Ectodermal cell (in vitro differentiated cells): ENCODE data around the gene SMAD9.

Experiments
- H3K27ac ChIP-seq: 2 replicates; pipeline ENCODE4 v1.7.0; 2013; ENCODE audit warnings: mild to moderate bottlenecking, low read depth, low read length; ENCODE audit not compliant: insufficient read depth, poor library complexity, severe bottlenecking
- H3K27me3 ChIP-seq: 2 replicates; pipeline ENCODE4 v1.7.0; 2013; ENCODE audit warnings: mild to moderate bottlenecking, low read length; ENCODE audit not compliant: insufficient read depth, control insufficient read depth, poor library complexity, severe bottlenecking
- H3K36me3 ChIP-seq: one replicate; pipeline ENCODE4 v1.7.0; 2013; ENCODE audit warnings: low read length; ENCODE audit not compliant: control insufficient read depth, insufficient read depth
- H3K4me1 ChIP-seq: one replicate; pipeline ENCODE4 v1.7.0; 2013; ENCODE audit warnings: low read length; ENCODE audit not compliant: control insufficient read depth, insufficient read depth
- H3K4me3 ChIP-seq: 2 replicates; pipeline ENCODE4 v1.7.0; 2013; ENCODE audit warnings: low read depth, low read length, control low read depth; ENCODE audit not compliant: insufficient read depth
- H3K9me3 ChIP-seq: 2 replicates; pipeline ENCODE4 v1.7.0; 2013; ENCODE audit warnings: mild to moderate bottlenecking, low read length, moderate library complexity; ENCODE audit not compliant: control insufficient read depth
- WGBS, 2 experiments: methylation state at CpG; one replicate each; pipeline ENCODE4 v1.1.7; 2013; ENCODE audit warnings: missing lambda C conversion rate in 2 of 2; 5-methylcytosine and 5-hydroxymethylcytosine counted together

The SMAD9 gene

DNA sequence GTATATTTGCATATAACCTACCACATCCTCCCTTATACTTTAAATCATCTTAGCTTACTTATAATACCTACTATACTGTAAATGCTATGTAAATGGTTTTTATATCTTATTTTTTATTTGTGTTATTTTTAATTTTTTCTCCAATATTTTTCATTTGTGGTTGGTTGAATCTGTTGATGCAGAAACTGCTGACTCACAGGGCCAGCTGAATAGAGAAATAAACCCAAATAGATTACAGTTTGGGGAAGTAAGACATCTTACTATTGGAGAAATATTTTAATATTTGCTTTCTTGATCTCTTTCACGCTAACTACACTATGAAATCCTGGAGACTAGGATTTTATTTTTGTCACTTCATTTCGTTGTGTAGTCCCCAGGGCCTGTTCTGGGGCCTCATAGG, 7.1 kb downstream of the SMAD9 start:
- Histone ChIP-seq H3K4me1 (no peaks in the 10 kb centered on the region), H3K9me3 (no peaks in the 10 kb centered on the region), H3K27ac (no peak overlapping the region), H3K27me3 (peaks cover 15% of the 10 kb centered on the region), H3K36me3 (no peaks in the 10 kb centered on the region), H3K4me3 (no peak overlapping the region)
- 93 to 100% methylated on average over 1 to 2 of the region's 2 CpGs for WGBS, 2 experiments

DNA sequence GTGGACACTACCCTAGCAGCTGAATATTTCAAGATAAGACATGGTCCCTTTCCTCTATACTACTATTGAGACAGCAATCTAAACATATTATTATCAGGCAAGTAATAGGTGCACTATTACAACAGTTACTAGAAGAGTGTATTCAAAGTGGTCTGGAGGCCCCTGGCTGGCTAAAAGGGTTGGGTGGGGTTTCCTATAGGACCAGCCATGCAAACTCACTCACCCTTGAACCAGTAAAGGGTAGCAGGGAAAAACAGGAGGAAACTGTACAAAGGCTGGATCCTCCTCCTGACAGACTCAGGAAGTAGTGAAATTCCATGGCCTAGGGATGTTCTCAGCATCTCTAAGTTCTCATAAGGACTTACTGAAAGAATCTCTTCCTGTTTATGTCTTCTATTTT, 7.7 kb downstream of the SMAD9 start:
- Histone ChIP-seq H3K27ac (no peak overlapping the region), H3K4me1 (no peaks in the 10 kb centered on the region), H3K36me3 (no peaks in the 10 kb centered on the region), H3K27me3 (peaks cover 9% of the 10 kb centered on the region), H3K9me3 (no peaks in the 10 kb centered on the region), H3K4me3 (no peak overlapping the region)

DNA sequence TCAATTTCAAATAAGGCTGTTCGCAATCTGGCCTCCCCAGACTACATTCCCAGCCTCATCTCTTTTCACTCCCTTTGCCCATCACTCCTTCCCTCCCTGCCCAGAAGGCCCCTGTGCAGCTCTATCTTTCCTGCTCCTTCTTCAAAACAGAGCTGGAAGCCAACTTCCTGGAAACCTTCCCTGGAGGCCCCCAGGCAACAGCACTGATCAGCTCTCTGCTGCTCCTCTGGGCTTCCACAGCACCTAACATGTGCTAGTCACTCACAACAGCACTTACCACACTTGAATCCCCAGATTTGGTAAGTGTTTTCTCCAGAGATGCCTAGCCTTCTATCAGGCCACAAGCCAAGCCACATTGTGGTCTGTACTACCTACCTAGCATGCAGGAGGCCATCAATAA, 9.5 kb downstream of the SMAD9 start:
- Histone ChIP-seq H3K27ac (no peak overlapping the region), H3K27me3 (no peaks in the 10 kb centered on the region), H3K4me1 (no peaks in the 10 kb centered on the region), H3K36me3 (no peaks in the 10 kb centered on the region), H3K4me3 (no peak overlapping the region), H3K9me3 (no peaks in the 10 kb centered on the region)
- WGBS, 2 experiments, result 96 to 98% methylated on average over 1 of the region's 1 CpG

DNA sequence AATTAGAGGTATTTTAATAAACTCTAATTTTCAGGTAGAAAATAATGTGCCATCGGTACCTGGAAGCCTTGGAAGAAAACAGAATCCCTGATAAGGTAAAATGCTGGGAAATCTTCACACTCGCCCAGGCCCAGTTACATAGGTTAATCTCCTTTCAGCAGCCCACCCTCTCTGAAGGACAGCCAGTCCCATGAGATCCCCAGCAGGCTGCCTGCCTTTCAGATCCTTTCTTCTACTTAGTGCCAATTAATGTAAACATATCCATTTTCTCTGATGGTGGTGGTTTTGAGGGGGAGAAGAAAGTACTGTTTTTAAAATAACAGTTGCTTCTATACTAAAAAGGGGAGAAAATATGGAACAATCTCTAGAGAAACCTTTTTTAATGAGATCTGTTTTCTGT, 12.2 kb downstream of the SMAD9 start:
- 72 to 78% methylated on average over 2 of the region's 2 CpGs for WGBS, 2 experiments
- no peak overlapping the region for H3K4me3 ChIP-seq
- no peak overlapping the region for H3K27ac ChIP-seq
- H3K27me3 ChIP-seq, result no peaks in the 10 kb centered on the region
- H3K9me3 ChIP-seq, result no peaks in the 10 kb centered on the region
- no peaks in the 10 kb centered on the region for H3K4me1 ChIP-seq
- H3K36me3 ChIP-seq, result no peaks in the 10 kb centered on the region

DNA sequence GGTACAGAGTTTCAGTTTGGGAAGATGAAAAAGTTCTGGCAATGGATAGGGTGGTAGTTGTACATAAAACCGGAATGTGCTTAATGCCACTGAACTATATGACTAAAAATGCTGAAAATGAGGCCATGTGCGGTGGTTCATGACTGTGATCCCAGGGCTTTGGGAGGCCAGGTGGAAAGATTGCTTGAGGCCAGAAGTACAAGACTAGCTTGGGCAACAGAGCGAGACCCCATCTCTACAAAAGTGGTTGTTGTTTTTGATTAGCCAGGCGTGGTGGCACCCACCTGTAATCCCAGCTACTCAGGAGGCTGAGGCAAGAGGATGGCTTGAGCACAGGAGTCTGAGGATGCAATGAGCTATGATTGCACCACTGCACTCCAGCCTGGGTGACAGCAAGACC, 12.8 kb downstream of the SMAD9 start:
- 88 to 95% methylated on average over 4 of the region's 4 CpGs for WGBS, 2 experiments
- Histone ChIP-seq H3K27me3 (no peaks in the 10 kb centered on the region), H3K4me1 (no peaks in the 10 kb centered on the region), H3K4me3 (no peak overlapping the region), H3K27ac (no peak overlapping the region), H3K36me3 (no peaks in the 10 kb centered on the region), H3K9me3 (no peaks in the 10 kb centered on the region)

DNA sequence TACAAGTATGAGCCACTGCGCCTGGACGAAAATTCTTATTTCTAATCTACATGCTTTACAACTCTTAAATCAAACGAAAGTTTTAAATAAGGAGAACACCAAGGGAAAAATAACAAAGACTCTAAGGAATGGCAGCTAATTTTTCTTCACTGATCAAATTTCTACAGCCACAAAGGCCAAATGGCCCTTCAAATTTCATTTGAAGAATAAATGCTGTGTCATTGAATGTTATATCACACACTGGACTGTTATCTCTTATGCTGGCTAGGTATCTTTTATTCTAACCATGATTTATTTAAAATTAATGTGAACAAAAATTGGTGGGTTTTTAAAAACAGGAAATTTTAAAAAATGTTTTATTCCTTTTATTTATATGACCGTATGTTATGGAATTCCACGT, 14.1 kb downstream of the SMAD9 start:
- H3K9me3 ChIP-seq, result no peaks in the 10 kb centered on the region
- H3K4me3 ChIP-seq, result no peak overlapping the region
- no peaks in the 10 kb centered on the region for H3K36me3 ChIP-seq
- 95 to 96% methylated on average over 3 to 4 of the region's 5 CpGs for WGBS, 2 experiments
- H3K27me3 ChIP-seq, result no peaks in the 10 kb centered on the region
- no peaks in the 10 kb centered on the region for H3K4me1 ChIP-seq
- no peak overlapping the region for H3K27ac ChIP-seq

DNA sequence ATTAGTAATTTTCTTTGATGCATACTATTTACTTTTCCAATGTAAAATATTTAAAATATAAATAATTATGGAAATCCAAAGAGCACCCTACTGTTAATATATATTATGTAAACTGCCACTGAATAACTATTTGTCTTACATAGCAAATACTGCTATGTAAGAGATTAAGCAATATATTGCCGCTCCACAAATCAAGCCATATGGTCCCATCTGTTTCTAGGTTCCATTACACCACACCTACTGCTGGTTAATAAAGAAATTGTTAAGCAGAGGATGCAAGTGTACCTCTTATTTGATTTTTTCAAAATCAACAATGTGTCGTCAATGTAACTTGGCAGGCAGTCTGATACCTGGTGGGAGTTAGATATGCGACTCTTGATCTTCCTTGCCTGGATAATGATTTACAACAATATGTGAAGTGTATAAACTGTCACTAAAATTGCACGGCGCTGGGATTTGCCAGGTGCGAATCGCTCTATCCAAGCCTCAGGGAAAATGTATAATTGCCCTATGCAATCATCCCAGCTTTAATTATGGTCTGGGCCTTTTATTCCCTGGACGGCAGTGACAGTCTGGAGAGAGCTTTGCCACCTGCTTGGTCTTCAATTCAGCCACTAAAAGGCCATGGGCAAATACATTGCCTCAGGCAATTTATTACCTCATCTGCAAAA, 16.0 kb downstream of the SMAD9 start:
- Histone ChIP-seq H3K4me3 (no peak overlapping the region), H3K9me3 (no peaks in the 10 kb centered on the region), H3K27me3 (no peaks in the 10 kb centered on the region), H3K4me1 (no peaks in the 10 kb centered on the region), H3K36me3 (no peaks in the 10 kb centered on the region), H3K27ac (no peak overlapping the region)
- whole genome bisulfite sequencing, 2 experiments, result 85 to 90% methylated on average over 7 to 8 of the region's 8 CpGs

DNA sequence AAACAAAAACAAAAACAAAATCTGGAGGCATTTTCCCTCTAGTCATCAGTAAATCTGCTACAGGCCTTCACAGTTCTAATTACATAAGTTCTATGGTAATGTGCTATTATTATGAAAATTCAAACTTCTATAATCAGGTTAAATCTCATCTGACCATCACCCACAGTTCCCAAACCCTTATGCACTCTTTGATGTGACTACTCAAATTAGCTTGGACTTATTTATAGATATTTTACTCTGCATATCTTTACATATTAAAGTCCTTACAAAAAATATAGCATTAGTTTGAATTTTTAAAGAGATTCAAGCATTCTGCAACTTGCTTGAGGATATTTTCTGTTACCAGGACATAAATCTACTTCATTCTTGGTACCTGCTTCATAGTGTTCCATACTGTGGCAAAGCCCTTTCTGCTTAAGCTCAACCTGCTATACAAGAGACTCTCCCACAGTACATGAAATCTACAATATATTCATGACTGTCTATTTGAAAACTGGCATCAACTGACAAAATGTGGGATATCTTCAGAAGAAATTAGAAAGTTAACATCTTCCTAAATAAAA, 22.9 kb downstream of the SMAD9 start:
- Histone ChIP-seq H3K4me3 (no peak overlapping the region), H3K4me1 (no peaks in the 10 kb centered on the region), H3K9me3 (no peaks in the 10 kb centered on the region), H3K27ac (no peak overlapping the region), H3K27me3 (no peaks in the 10 kb centered on the region), H3K36me3 (no peaks in the 10 kb centered on the region)

DNA sequence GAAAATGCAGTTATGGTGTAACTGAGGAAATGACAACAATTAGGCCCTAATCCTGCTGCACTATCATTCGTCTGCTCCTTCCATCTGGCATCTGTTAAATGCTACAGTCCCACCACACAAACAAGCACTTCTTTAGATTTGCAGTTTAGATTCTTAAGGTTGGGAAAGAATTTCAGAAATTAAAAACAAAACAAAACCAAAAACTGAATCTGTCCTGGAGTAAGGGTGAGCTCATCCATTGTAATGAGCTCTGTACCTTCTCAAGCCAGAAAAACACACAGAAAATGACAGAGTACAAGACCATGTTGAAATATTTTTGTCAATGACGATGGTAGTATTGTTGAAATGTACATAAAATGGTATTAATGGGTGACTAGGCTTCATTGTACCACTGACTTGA, 28.3 kb downstream of the SMAD9 start:
- 53 to 76% methylated on average over 1 to 2 of the region's 2 CpGs for WGBS, 2 experiments
- H3K27ac ChIP-seq, result no peak overlapping the region

DNA sequence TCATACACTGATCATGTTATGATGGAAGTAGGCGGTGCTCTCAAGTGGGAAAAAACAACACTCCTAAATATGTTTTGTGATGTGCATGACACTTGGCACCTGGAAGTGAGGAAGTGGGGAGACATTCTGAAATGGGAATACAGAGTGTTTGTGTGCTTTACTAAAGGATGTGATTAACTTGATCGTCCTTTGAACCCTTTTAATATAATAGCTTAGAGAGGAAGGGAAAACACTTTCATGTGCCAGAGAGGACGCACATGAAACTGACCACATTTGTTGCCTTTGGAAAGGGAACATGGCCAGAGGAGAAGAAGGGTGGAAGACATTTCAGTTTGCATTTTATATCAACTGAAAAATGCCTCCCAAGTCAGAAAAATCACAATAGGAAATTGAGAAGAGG, 31.4 kb downstream of the SMAD9 start:
- 94 to 97% methylated on average over 3 of the region's 3 CpGs for WGBS, 2 experiments
- no peaks in the 10 kb centered on the region for H3K36me3 ChIP-seq
- peaks cover 4% of the 10 kb centered on the region for H3K4me1 ChIP-seq
- H3K4me3 ChIP-seq, result no peak overlapping the region
- H3K27me3 ChIP-seq, result no peaks in the 10 kb centered on the region
- no peaks in the 10 kb centered on the region for H3K9me3 ChIP-seq
- H3K27ac ChIP-seq, result no peak overlapping the region

More for the DNA sequence above, 28.3 kb downstream of the SMAD9 start:
- H3K9me3 ChIP-seq, result no peaks in the 10 kb centered on the region
- H3K4me3 ChIP-seq, result no peak overlapping the region
- no peaks in the 10 kb centered on the region for H3K27me3 ChIP-seq
- H3K4me1 ChIP-seq, result no peaks in the 10 kb centered on the region
- H3K36me3 ChIP-seq, result no peaks in the 10 kb centered on the region
